ENCODE measurements around the gene TMIGD2. TPM values are rescaled to one million over a fixed set of nuclear protein-coding genes. Genes with fewer than 3 reads are reported as not detected.

The TMIGD2 gene
- total RNA-seq, 1 donor from 2014 or later, result not detected

DNA sequence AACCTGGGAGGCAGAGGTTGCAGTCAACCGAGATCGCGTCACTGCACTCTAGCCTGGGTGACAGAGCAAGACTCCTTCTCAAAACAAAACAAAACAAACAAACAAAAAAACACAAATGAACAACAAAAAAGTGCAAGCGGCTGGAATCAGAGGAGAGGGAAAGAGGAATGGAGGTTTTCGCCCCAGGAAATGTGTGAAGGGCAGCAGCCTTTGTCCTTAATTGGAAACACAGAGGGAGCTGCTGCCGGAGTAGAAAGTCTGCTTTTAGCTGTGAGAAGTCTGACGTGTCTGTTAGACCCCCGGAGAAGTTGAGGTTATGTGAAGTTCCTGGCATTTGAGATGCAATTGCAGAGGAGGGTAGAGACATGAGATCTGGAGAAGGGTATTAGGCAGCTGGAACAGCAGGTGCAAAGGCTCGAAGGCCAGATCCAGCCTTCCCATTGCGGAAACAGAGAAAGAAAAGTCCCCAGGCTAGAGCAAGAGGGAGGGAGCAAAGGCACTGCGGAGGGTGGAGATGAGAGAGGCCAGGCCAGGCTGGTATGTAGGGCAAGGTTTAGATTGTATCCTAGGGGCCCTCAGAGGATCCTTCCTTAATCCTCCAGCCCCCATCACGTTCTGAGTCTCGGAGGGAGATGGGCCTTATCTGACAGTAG lies 473 bp downstream of the TMIGD2 start:
- no peak overlapping the region for H3K27ac Mint-ChIP-seq
- ATAC-seq (ENCODE audit: low read depth) (no peak), DNase-seq (no peak)
- POLR2A ChIA-PET, result no interaction called here
- no peak overlapping the region for H3K4me3 Mint-ChIP-seq
- TF ChIP-seq, protein P1, sequence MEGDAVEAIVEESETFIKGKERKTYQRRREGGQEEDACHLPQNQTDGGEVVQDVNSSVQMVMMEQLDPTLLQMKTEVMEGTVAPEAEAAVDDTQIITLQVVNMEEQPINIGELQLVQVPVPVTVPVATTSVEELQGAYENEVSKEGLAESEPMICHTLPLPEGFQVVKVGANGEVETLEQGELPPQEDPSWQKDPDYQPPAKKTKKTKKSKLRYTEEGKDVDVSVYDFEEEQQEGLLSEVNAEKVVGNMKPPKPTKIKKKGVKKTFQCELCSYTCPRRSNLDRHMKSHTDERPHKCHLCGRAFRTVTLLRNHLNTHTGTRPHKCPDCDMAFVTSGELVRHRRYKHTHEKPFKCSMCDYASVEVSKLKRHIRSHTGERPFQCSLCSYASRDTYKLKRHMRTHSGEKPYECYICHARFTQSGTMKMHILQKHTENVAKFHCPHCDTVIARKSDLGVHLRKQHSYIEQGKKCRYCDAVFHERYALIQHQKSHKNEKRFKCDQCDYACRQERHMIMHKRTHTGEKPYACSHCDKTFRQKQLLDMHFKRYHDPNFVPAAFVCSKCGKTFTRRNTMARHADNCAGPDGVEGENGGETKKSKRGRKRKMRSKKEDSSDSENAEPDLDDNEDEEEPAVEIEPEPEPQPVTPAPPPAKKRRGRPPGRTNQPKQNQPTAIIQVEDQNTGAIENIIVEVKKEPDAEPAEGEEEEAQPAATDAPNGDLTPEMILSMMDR (IDR thresholded peaks at IDR 0.05), result no peak
- H3K27me3 Mint-ChIP-seq, result peaks cover 10% of the 10 kb centered on the region
- H3K36me3 Mint-ChIP-seq (ENCODE audit: low read depth), result no peaks in the 10 kb centered on the region
- peaks cover 7% of the 10 kb centered on the region for H3K4me1 Mint-ChIP-seq
- H3K9me3 Mint-ChIP-seq, result no peaks in the 10 kb centered on the region
- intact Hi-C loops (cut with micrococcal nuclease), result no loop called here
- CTCF ChIA-PET, result no interaction called here

- DNase-seq (no peak), ATAC-seq (ENCODE audit: low read depth) (no peak)
- intact Hi-C loops (cut with micrococcal nuclease), result no loop called here
- H3K27me3 Mint-ChIP-seq, result peaks cover 8% of the 10 kb centered on the region
- H3K27ac Mint-ChIP-seq, result no peak overlapping the region
- peaks cover 7% of the 10 kb centered on the region for H3K4me1 Mint-ChIP-seq
- CTCF ChIA-PET, result no interaction called here
- H3K4me3 Mint-ChIP-seq, result no peak overlapping the region
- H3K9me3 Mint-ChIP-seq, result no peaks in the 10 kb centered on the region
- H3K36me3 Mint-ChIP-seq (ENCODE audit: low read depth), result no peaks in the 10 kb centered on the region
- TF ChIP-seq, protein P1 (IDR thresholded peaks at IDR 0.05), result no peak
- POLR2A ChIA-PET, result no interaction called here
These were observed 1.6 kb downstream of the TMIGD2 start for GRCh38 chr19:4300589-4300988.

- intact Hi-C loops (cut with micrococcal nuclease), result no loop called here
- ATAC-seq (ENCODE audit: low read depth) (no peak), DNase-seq (no peak)
- Mint-ChIP-seq H3K4me3 (no peak overlapping the region), H3K27me3 (peaks cover 9% of the 10 kb centered on the region), H3K27ac (no peak overlapping the region), H3K4me1 (peaks cover 4% of the 10 kb centered on the region), H3K9me3 (no peaks in the 10 kb centered on the region), H3K36me3 (ENCODE audit: low read depth) (no peaks in the 10 kb centered on the region)
- TF ChIP-seq, protein P1 (IDR thresholded peaks at IDR 0.05), result no peak
- CTCF ChIA-PET, result no interaction called here
- POLR2A ChIA-PET, result no interaction called here
These were observed 3.2 kb downstream of the TMIGD2 start for GRCh38 chr19:4298810-4299550.

DNA sequence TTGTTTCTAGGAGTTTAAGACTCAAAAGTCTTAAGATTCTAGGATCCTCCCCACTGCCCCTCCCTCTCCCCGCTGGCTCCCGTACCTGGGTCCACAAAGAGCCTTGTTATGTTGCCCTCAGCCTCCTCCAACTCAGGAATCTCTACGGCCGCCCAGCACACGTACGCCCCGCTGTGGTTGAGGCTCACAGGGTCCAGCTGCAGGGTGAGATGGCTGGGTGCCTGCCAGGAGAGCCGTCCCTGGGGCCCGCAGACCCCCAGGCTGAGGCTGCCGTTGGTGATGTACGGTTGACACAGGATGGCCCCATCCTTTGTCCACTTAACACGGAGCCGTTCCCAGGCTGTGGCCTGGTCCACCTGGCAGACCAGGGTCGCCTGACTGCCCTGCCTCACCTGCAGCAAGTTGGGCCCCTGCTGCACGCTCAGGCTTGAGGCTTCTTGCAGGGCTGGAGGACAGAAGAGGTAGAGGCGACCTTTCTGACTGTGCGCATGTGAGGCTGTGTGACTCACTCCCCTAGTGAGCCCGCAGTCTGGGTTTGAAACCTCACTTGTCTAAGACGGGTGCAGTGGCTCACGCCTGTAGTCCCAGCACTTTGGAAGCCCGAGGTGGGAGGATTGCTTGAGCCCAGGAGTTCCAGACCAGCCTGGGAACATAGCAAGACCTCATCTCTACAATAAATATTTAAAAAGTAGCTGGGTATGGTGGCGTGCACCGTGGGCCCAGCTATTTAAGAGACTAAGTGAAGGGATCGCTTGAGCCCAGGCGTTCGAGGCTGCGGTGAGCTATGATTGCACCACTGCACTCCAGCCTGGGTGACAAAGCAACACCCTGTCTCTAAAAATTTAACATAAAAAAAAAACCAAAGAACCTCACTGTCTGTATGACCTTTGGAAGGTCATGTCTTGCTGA lies 4.0 kb downstream of the TMIGD2 start:
- no peak overlapping the region for H3K4me3 Mint-ChIP-seq
- peaks cover 3% of the 10 kb centered on the region for H3K4me1 Mint-ChIP-seq
- no peaks in the 10 kb centered on the region for H3K36me3 Mint-ChIP-seq (ENCODE audit: low read depth)
- no peak overlapping the region for H3K27ac Mint-ChIP-seq
- DNase-seq (no peak), ATAC-seq (ENCODE audit: low read depth) (no peak)
- ChIA-PET POLR2A (no interaction called here), CTCF (no interaction called here)
- H3K9me3 Mint-ChIP-seq, result no peaks in the 10 kb centered on the region
- intact Hi-C loops (cut with micrococcal nuclease), result no loop called here
- TF ChIP-seq, protein P1 (IDR thresholded peaks at IDR 0.05), result no peak
- H3K27me3 Mint-ChIP-seq, result peaks cover 9% of the 10 kb centered on the region
